ENCODE data around the gene PCNP. TPM values are rescaled to one million over a fixed set of nuclear protein-coding genes. Genes with fewer than 3 reads are reported as not detected.
A peak's percentile ranks its signal among the peaks of the same experiment; 100 is the strongest.

The PCNP gene
- total and polyA plus RNA-seq, 9 of the 15 experiments (the other 6 are each of a cell fraction or from before 2014, with no cell fraction given) = 54.3 to 170 (median 150) TPM

- TF ChIP-seq ZNF324 (CRISPR knock-in tag; IDR thresholded peaks at IDR 0.05) (no peak), CXXC5 (CRISPR knock-in tag; IDR thresholded peaks at IDR 0.05) (peak; percentile 95), MXD1 (CRISPR knock-in tag; IDR thresholded peaks at IDR 0.05; ENCODE audit: borderline replicate concordance, poor library complexity, severe bottlenecking) (no peak), ETV6 (IDR thresholded peaks at IDR 0.05; ENCODE audit: borderline replicate concordance in 1 of 2, low read depth in 2 of 2, low read length in 1 of 2) (no peak), ETV6 (CRISPR knock-in tag; IDR thresholded peaks at IDR 0.05; ENCODE audit: borderline replicate concordance) (no peak), ESRRA (IDR thresholded peaks at IDR 0.05; ENCODE audit: borderline replicate concordance, low read depth) (peak; percentile 51; the same call in 1 of the 2 replicates), HNRNPK (IDR thresholded peaks at IDR 0.05; ENCODE audit: low read depth, low read length, poor library complexity, severe bottlenecking) (no peak), NR4A1 (CRISPR knock-in tag; IDR thresholded peaks at IDR 0.05) (no peak), NR4A1 (tag; IDR thresholded peaks at IDR 0.05) (no peak), THRA (IDR thresholded peaks at IDR 0.05) (no peak), RAD51 (IDR thresholded peaks at IDR 0.05; ENCODE audit: borderline replicate concordance, low read depth) (no peak), POLR2H (tag; IDR thresholded peaks at IDR 0.05; ENCODE audit: low read depth) (peak; percentile 85), PRMT5 (CRISPR knock-in tag; IDR thresholded peaks at IDR 0.05) (no peak), TRIM28 (IDR thresholded peaks at IDR 0.05) (0 out of 2 replicates have a peak, but pooled peaks have one; percentile 39), MYC (IDR thresholded peaks at IDR 0.05; ENCODE audit: low read depth, low read length) (peak; percentile 91), MYC (CRISPR knock-in tag; IDR thresholded peaks at IDR 0.05; ENCODE audit: borderline replicate concordance, low read depth) (no peak), ZNF316 (IDR thresholded peaks at IDR 0.05) (no peak), ZHX1 (conservative IDR thresholded peaks at IDR 0.05; ENCODE audit: low read length) (no peak), NFE2L1 (tag; IDR thresholded peaks at IDR 0.05; ENCODE audit: borderline replicate concordance, low read depth) (no peak), ZMIZ1 (IDR thresholded peaks at IDR 0.05; ENCODE audit: low read depth in 2 of 2, low read length in 2 of 2) (no peak), PTTG1 (tag; IDR thresholded peaks at IDR 0.05; ENCODE audit: low read depth) (no peak)
Observed at GRCh38 chr3:101561630-101562328, 12.2 kb upstream of the PCNP start, which contains the start of gene TRMT10C (continued).

All from K562 (cell line).